Loucy (cell line): ENCODE results near the gene MEF2C.

ENCODE experiments used
- EZH2phosphoT487 ChIP-seq: fragments of 200-600 bp; IDR thresholded peaks from 2 replicates; pipeline ENCODE4 v1.6.1; 2018; ENCODE audit warnings: antibody characterized with exemption, mild to moderate bottlenecking, moderate library complexity, borderline replicate concordance
- TF ChIP-seq, protein P1 (sequence below): fragments of 200-600 bp; sonication (generic); conservative IDR thresholded peaks from 2 replicates; pipeline ENCODE4 v1.5.1; 2014; ENCODE audit warnings: mild to moderate bottlenecking, antibody characterized with exemption, low read length

DNA sequence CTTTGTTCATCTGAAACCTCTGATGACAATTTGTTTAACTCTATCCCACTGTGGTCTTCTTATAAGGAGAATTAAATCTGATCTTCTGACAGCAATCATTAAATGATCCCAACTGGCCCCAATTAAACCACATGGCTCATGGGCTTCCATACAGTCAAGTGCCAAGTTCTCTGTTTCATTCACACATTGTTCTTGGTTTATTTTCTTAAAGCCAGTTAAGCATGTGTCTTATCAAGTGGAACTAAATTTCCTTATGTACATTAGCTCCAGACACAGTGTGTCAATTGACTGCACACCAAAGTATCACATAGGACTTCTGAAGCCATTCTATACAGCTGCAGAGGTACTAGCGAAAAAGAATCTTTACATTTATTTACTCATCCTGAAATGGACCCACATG lies 51.2 kb downstream of the MEF2C start:
- TF ChIP-seq, protein P1, sequence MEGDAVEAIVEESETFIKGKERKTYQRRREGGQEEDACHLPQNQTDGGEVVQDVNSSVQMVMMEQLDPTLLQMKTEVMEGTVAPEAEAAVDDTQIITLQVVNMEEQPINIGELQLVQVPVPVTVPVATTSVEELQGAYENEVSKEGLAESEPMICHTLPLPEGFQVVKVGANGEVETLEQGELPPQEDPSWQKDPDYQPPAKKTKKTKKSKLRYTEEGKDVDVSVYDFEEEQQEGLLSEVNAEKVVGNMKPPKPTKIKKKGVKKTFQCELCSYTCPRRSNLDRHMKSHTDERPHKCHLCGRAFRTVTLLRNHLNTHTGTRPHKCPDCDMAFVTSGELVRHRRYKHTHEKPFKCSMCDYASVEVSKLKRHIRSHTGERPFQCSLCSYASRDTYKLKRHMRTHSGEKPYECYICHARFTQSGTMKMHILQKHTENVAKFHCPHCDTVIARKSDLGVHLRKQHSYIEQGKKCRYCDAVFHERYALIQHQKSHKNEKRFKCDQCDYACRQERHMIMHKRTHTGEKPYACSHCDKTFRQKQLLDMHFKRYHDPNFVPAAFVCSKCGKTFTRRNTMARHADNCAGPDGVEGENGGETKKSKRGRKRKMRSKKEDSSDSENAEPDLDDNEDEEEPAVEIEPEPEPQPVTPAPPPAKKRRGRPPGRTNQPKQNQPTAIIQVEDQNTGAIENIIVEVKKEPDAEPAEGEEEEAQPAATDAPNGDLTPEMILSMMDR, result no peak
- no peak for TF ChIP-seq EZH2phosphoT487
